Middle frontal gyrus (tissue), 1 donor: Measurements from ENCODE around the gene HGD.
"Not testable (repeated sequence)": the region's sequence is repeated elsewhere in the genome, so short reads cannot be mapped to it uniquely, and the experiment has no call there.

Experiments
- DNase-seq: peaks from one replicate; pipeline ENCODE4 v3.0.0-alpha.2; 2015; ENCODE audit warnings: low spot score; ENCODE audit errors: extremely low spot score

The HGD gene

GRCh38 chr3:120640231-120640630 lies 41.8 kb downstream of the HGD start:
- no peak for DNase-seq

DNA sequence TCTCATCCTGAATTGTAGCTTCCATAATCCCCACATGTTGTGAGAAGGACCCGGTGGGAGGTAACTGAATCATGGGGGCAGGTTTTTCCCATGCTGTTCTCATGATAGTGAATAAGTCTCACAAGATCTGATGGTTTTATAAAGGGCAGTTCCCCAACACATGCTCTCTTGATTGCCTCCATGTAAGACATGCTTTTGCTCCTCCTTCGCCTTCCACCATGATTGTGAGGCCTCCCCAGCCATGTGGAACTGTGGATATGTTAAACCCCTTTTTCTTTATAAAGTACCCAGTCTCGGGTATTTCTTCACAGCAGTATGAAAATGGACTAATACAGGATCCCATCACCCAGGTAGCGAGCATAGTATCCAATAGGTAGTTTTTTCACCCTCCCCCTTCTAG lies 43.2 kb downstream of the HGD start:
- DNase-seq, result not testable (repeated sequence)

- DNase-seq, result no peak
These were observed 44.0 kb downstream of the HGD start for GRCh38 chr3:120637851-120638559.

DNA sequence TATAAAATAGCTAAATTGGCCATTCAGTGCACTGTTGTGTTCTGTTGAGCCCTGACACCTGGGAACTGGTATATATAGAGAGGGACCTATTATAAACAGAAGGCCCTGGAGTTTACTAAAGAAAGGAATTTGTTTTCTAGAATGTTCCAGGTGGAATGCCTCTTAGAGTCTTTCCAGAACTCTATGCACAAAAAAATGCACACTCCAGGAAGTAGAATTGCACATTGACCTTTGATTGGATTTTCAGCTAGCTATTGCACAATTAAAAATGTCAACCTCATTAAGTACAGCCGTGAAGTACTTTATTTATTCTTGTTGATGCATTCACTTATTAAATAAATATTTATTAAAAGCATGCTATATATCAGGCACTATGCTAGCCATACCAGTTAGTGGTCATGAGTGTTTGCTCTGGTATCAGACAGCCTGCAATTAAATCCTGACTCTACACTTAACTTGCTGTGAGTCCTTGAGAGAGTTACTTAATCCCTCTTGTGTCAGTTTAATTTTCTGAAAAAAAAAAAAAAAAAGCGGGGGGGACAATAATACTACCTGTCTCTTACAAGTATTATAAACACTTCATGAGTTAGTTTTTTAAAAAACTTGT lies 45.1 kb downstream of the HGD start:
- DNase-seq, result no peak

- DNase-seq, result no peak
These were observed 47.5 kb downstream of the HGD start for GRCh38 chr3:120634539-120634938.

- no peak for DNase-seq
These were observed 56.9 kb downstream of the HGD start for GRCh38 chr3:120625159-120625586.

DNA sequence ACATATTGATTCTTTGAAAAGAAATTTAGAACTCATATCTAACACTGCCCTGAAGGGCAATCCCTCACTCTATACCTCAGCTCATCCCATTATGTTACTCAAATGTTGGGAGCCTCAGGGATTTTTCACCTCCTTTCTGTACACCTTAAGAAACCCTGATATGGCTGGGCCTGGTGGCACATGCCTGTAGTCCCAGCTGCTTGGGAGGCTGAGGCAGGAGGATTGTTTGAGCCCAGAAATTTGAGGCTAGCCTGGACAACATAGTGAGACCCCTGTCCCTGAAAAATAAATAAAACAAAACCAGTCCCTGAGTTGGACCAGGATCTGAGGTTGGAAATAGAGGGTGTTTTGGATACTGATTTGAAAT lies 58.3 kb downstream of the HGD start:
- DNase-seq, result no peak

DNA sequence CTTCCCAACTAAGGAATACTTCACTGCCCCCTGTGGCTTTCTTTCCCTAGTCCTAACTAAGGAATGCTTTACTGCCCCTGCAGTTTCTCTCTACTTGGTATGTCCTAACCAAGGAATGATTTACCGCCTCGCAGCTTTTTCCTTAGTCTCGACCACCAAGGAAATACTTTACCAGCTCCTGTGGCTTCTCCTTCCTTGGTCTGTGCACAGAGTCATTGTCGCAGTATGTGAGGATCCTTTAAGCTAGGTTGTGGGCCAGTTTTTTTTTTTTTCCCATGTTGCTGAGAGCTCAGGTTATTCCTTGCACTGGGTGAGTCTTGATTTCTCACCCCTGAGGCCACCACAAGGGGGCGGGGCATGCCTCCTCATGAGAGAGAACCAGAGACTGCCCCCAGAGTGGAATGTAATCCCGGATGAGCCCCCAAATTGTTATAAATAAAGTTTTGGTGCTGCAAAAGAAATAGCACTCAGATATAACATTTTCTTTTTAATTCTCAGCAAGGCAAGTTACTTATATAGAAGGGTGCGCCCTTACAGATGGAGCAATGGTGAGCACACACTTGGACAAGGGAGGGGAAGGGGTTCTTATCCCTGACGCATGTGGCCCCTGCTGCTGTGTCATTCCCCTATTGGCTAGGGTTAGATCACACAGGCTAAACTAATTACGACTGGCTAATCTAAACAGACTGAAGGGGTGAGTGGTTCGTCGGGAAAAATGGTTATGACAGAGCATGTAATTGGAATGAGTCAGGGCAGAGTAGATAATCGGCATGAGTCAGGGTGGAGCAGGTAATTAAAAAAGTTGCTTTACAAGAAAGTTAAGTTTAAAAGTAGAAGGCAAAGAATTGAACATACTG lies 58.9 kb downstream of the HGD start:
- DNase-seq, result no peak

- no peak for DNase-seq
These were observed 59.6 kb downstream of the HGD start for GRCh38 chr3:120622457-120622856.

DNA sequence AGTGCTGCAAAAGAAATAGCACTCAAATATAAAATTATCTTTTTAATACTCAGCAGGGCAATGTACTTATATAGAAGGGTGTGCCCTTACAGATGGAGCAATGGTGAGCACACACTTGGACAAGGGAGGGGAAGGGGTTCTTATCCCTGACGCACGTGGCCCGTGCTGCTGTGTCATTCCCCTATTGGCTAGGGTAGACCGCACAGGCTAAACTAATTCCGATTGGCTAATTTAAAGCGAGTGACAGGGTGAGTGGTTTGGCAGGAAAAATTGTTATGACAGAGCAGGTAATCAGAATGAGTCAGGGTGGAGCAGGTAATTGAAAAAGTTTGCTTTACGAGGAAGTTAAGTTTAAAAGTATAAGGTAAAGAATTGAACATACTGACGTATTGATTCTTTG lies 65.3 kb downstream of the HGD start:
- not testable (repeated sequence) for DNase-seq

- DNase-seq, result no peak
These were observed 66.0 kb downstream of the HGD start for GRCh38 chr3:120615847-120616609.

DNA sequence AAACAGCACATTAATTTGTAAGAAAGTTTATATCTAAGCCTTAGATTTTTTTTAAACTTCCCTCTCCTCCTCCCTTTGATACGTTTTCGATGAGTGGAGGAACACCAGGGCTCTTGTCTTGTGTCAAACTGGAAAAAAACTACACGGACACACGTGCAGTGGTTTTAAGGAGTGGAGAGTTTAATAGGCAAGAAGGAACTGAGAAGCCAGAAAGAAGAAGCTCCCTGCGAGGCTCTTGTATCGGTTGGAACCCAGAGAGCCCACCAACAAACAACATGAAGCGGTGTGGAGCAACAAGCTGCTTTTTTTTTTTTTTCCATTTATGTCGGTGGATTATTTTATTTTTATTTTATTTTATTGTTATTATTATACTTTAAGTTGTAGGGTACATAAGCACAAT lies 67.3 kb downstream of the HGD start:
- DNase-seq, result no peak

GRCh38 chr3:120608506-120608905 lies 73.5 kb downstream of the HGD start:
- no peak for DNase-seq

GRCh38 chr3:120604784-120605183 lies 77.3 kb downstream of the HGD start:
- DNase-seq, result no peak

DNA sequence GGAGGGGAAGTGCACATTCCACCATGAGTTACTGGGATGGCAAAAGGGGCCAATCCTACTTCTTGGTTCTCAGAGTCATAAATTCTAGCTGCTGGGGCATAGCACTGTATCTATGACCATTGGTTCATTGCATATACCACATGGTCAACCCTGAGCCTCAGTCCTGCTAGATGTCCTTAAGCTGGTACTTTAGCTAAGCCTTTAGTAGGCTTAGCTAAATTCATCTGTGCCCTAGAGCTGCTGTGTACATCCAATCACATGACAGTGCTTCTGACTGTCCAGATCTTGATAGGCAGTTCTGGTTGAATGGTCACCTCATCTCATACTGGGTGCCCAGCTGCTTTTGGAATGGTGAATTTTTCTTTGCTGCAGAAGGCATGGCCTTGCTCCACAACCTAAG lies 77.7 kb downstream of the HGD start:
- no peak for DNase-seq

DNA sequence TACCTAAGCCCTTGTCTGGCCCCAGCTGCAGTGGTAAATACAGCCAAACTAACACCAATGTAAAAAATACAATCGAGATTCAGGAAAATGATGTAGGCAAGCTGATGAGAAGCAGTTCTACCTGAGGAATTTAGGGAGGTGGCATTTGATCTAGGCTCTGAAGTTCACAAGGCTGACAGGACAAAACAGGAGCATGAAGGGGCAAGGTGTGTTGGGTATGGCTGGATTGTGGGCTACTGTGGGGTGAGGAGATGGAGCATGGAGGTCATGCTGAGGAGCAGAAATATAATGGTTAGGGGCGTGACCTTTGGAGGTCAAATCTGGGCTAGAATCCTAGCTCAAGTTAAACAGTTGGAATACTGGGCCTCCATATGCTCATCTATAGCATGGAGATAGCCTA lies 79.4 kb downstream of the HGD start:
- no peak for DNase-seq

DNA sequence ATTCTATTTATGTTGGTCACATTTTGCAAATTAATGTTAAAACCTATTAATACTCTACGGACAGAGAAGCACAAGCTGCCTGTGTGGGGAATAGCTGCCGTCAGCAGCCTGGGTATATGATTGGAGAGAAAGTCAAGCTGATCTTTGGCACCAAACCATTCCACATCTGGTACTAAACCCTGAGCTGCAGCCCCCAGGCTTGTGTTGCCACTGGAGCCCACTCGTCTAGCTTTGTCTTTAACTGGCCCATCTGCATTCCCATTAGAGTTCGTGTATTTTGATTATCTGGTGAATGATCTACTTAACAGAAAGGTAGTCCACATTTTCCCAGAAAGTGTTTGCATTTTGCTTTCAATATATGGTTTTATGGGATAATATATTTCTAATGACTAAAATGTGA lies 80.5 kb downstream of the HGD start:
- DNase-seq, result no peak

- DNase-seq, result no peak
These were observed 82.8 kb downstream of the HGD start for GRCh38 chr3:120599211-120599610.

DNA sequence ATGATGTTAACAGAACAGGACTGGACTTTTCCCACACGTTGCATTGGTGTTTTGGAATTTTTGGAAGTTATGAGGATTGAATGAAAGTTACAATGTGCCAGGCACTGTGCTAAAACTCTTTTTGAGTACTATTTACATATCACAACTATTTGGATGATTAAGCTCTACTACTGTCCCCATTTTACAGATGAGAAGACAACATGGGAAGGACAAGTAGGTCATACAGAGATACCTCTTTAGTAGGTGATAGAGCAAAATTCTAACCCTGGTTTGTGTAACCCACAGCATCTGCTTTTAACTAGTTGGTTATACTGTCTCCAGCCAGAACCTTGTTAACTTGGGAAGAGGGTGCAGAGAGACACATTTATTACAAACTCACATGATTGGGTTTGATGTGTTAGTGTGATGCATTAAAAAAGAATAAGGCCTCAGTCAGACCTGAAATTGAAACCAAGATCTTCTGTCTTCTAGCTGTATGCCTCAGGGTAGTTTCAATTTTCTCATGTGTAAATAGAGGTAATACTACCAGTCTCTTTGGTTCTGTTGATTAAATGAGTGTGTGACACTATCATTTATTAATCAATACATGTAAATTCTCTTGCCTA lies 84.5 kb downstream of the HGD start:
- no peak for DNase-seq

DNA sequence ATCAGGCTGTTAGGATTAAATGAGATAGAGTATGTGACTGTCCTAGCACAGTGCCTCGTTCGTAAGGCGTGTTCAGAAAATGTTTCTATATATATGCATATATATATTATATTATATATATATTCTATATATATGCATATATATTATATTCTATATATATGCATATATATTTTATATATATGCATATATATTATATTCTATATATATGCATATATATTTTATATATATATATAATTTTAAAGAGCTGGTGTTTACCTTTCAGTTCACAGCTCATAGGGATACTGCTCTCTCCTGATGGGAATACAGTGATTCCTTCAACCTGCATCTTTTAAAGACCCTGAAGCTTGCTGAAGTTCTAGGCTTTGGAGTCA lies 85.2 kb downstream of the HGD start:
- DNase-seq, result no peak

GRCh38 chr3:120596116-120596852 lies 85.8 kb downstream of the HGD start, which contains the start of gene NDUFB4:
NDUFB4 (plus strand) TSS chr3:120596336; CDS start chr3:120596360, 24 bp downstream.
- DNase-seq, result peak; percentile 97
